ENCODE results near the gene SMARCA5. TPM values are rescaled to one million over a fixed set of nuclear protein-coding genes. Genes with fewer than 3 reads are reported as not detected.
A peak's percentile ranks its signal among the peaks of the same experiment; 100 is the strongest.
"Not testable (repeated sequence)": the region's sequence is repeated elsewhere in the genome, so short reads cannot be mapped to it uniquely, and the experiment has no call there.

Gene SMARCA5
- total and polyA plus RNA-seq, 7 donors, result 10.4 to 24.9 (median 21.6) TPM

DNA sequence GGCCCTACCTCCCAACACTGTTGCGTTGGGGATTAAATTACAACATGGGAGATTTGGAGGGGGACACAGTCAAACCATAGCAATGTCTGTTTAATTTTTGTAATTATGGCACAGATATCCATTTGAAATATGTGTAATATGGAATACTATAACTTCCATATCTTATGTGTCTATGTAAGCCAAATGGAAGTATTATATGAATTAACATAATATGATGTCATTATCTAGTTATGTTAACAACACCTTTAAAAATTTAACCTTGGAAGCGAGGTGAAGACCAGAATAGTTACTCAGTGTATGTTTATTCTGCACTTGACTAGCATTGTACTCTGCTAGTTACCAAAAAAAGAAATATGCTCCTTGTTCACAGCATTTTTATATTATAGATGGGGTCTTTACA is 4.3 kb downstream of the SMARCA5 start:
- H3K36me3 ChIP-seq (ENCODE audit: insufficient read depth in 1 of 2, low read depth in 1 of 2), result peaks cover 2 to 47% of the 10 kb centered on the region in 2 donors
- no peak overlapping the region for H3K27ac ChIP-seq

DNA sequence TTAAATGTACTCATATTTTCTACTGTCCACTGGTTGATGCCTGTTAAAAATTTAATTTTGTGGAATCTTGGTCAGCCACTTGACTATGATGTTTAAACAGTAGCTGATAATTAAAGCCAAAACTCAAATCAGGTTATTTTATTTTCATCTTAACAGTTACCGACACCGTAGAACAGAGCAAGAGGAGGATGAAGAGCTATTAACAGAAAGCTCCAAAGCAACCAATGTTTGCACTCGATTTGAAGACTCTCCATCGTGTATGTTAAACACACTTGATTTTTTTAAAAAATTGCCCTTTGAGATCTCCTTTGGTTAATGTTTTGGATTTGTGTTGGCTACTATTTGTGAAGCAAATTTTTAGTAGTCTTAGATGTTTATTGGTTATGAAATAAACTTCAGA is 10.7 kb downstream of the SMARCA5 start:
- Histone ChIP-seq H3K27ac (no peak overlapping the region), H3K27me3 (ENCODE audit: insufficient read depth in 3 of 3, low read length in 2 of 3) (no peaks in the 10 kb centered on the region), H3K4me3 (no peak overlapping the region), H3K9me3 (no peaks in the 10 kb centered on the region), H3K4me1 (peaks cover 7% of the 10 kb centered on the region), H3K36me3 (ENCODE audit: insufficient read depth in 1 of 2, low read depth in 1 of 2) (peaks cover 4 to 91% of the 10 kb centered on the region in 2 donors)
- 90 to 93% (median 90%) methylated on average over 4 of the region's 4 CpGs for WGBS, 3 donors
- DNase-seq, result no peak
- intact Hi-C loops (cut with DNase I), result no loop called here
- TF ChIP-seq, protein P1, sequence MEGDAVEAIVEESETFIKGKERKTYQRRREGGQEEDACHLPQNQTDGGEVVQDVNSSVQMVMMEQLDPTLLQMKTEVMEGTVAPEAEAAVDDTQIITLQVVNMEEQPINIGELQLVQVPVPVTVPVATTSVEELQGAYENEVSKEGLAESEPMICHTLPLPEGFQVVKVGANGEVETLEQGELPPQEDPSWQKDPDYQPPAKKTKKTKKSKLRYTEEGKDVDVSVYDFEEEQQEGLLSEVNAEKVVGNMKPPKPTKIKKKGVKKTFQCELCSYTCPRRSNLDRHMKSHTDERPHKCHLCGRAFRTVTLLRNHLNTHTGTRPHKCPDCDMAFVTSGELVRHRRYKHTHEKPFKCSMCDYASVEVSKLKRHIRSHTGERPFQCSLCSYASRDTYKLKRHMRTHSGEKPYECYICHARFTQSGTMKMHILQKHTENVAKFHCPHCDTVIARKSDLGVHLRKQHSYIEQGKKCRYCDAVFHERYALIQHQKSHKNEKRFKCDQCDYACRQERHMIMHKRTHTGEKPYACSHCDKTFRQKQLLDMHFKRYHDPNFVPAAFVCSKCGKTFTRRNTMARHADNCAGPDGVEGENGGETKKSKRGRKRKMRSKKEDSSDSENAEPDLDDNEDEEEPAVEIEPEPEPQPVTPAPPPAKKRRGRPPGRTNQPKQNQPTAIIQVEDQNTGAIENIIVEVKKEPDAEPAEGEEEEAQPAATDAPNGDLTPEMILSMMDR (IDR thresholded peaks at IDR 0.05), result no peak
- no peak for ATAC-seq

More for the DNA sequence above, 4.3 kb downstream of the SMARCA5 start:
- TF ChIP-seq, protein P1 (IDR thresholded peaks at IDR 0.05), result no peak
- intact Hi-C loops (cut with DNase I), result no loop called here
- DNase-seq (no peak), ATAC-seq (no peak)
- Histone ChIP-seq H3K4me1 (peaks cover 41% of the 10 kb centered on the region), H3K27me3 (ENCODE audit: insufficient read depth in 3 of 3, low read length in 2 of 3) (no peaks in the 10 kb centered on the region), H3K9me3 (no peaks in the 10 kb centered on the region), H3K4me3 (no peak overlapping the region)
- 76 to 80% (median 79%) methylated on average over 2 of the region's 2 CpGs for WGBS, 3 donors

DNA sequence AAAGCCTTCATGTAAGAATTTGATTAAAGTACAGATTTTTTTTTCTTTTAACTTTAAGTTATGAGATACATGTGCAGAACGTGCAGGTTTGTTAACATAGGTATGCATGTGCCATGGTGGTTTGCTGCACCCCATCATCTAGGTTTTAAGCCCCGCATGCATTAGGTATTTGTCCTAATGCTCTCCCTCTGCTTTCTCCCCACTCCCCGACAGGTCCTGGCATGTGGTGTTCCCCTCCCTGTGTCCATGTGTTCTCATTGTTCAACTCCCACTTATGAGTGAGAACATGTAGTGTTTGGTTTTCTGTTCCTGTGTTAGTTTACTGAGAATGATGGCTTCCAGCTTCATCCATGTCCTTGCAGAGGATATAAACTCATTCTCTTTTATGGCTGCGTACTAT is 14.5 kb downstream of the SMARCA5 start:
- intact Hi-C loops (cut with DNase I), result not testable (repeated sequence)
- peaks cover 11 to 100% of the 10 kb centered on the region in 2 donors for H3K36me3 ChIP-seq (ENCODE audit: insufficient read depth in 1 of 2, low read depth in 1 of 2)

DNA sequence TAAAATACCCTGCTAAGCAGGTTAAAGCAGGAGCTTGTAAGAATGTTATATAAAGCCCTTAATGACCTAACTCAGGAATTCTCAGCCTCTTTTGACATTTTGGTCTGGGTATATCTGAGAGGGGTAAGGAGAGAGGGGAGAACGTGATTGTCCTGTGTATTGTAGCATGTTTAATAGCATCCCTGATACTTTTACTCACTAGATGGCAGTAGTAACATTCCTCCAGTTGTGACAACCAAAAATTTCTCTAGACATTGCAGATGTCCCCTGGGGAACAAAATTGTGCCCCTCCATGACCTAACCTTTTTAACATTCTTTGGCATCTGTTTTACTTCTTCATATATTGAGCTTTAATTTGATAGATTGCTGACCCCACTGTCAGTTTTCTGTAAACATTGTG is 17.9 kb downstream of the SMARCA5 start:
- ATAC-seq (no peak), DNase-seq (no peak)
- intact Hi-C loops (cut with DNase I), result no loop called here
- WGBS, 3 donors, result 35 to 56% (median 49%) methylated on average over 1 of the region's 1 CpG
- no peaks in the 10 kb centered on the region for H3K4me1 ChIP-seq
- TF ChIP-seq, protein P1 (IDR thresholded peaks at IDR 0.05), result peak; percentile 21
- H3K36me3 ChIP-seq (ENCODE audit: insufficient read depth in 1 of 2, low read depth in 1 of 2), result peaks cover 11 to 99% of the 10 kb centered on the region in 2 donors
- no peak overlapping the region for H3K27ac ChIP-seq
- H3K4me3 ChIP-seq, result no peak overlapping the region
- H3K27me3 ChIP-seq (ENCODE audit: insufficient read depth in 3 of 3, low read length in 2 of 3), result no peaks in the 10 kb centered on the region
- H3K9me3 ChIP-seq, result no peaks in the 10 kb centered on the region

More for the DNA sequence above, 14.5 kb downstream of the SMARCA5 start:
- H3K27me3 ChIP-seq (ENCODE audit: insufficient read depth in 3 of 3, low read length in 2 of 3); H3K9me3 ChIP-seq; ATAC-seq; H3K4me1 ChIP-seq; H3K27ac ChIP-seq; H3K4me3 ChIP-seq; DNase-seq: not testable (repeated sequence)
- 91 to 94% (median 93%) methylated on average over 4 of the region's 4 CpGs for WGBS, 3 donors

DNA sequence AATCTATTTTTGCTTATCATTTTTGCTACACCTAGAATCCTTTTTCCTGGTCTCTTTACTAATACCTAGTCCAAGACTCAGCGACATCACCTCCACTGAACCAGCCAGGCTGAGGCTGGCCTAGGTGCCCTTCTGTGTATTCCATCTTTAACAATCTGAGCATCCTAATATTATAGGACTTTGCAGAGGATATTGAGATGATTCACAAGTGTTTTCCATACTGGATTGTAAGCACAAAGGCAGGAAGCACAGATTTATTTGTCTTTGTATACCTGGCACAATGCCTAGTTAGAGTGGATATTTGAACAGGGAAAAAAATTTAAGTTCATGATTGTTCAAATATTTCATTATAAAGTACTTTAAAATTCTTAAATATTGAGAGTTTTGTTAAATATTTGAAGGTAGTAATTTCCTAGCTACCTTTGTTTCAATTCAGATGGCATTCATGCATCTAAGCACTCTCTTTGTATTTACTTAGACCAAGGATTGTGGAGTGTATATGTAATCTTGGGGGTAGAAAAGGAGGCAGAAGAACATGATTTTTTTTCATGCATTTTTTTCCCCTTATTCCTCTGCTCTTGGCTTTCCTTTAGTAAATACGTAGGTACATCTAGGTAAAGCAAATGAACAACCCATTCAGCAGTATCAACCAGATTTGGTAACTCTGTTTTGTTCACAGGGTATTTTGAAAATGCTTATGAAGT is 18.4 kb downstream of the SMARCA5 start:
- Histone ChIP-seq H3K9me3 (no peaks in the 10 kb centered on the region), H3K27ac (no peak overlapping the region), H3K36me3 (ENCODE audit: insufficient read depth in 1 of 2, low read depth in 1 of 2) (peaks cover 7 to 99% of the 10 kb centered on the region in 2 donors), H3K4me1 (no peaks in the 10 kb centered on the region), H3K27me3 (ENCODE audit: insufficient read depth in 3 of 3, low read length in 2 of 3) (no peaks in the 10 kb centered on the region), H3K4me3 (no peak overlapping the region)
- TF ChIP-seq, protein P1 (IDR thresholded peaks at IDR 0.05), result no peak
- WGBS, 3 donors, result 83 to 88% (median 85%) methylated on average over 2 of the region's 2 CpGs
- intact Hi-C loops (cut with DNase I), result no loop called here
- no peak for DNase-seq
- ATAC-seq, result no peak
